Subcutaneous preadipocyte (primary cell): Measurements from ENCODE around the gene SPEF1. TPM values are rescaled to one million over a fixed set of nuclear protein-coding genes. Genes with fewer than 3 reads are reported as not detected.

Experiments
- total RNA-seq: library from RNA; depleted of rRNA; stranded (reverse); fragments of >200 nt; gene quantifications from 2 replicates; pipeline ENCODE4 v1.2.3, GENCODE V29; 2012

SPEF1 gene, protein sequence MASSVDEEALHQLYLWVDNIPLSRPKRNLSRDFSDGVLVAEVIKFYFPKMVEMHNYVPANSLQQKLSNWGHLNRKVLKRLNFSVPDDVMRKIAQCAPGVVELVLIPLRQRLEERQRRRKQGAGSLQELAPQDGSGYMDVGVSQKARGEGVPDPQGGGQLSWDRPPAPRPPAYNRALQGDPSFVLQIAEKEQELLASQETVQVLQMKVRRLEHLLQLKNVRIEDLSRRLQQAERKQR
- 0.20 TPM in 1 of 2 replicates, not detected in the other for total RNA-seq

GRCh38 chr20:3781153-3781910, at the start of gene SPEF1:
TSS of gene SPEF1 (minus strand) at chr20:3781448. CDS start at chr20:3781287, 161 bp downstream.

DNA sequence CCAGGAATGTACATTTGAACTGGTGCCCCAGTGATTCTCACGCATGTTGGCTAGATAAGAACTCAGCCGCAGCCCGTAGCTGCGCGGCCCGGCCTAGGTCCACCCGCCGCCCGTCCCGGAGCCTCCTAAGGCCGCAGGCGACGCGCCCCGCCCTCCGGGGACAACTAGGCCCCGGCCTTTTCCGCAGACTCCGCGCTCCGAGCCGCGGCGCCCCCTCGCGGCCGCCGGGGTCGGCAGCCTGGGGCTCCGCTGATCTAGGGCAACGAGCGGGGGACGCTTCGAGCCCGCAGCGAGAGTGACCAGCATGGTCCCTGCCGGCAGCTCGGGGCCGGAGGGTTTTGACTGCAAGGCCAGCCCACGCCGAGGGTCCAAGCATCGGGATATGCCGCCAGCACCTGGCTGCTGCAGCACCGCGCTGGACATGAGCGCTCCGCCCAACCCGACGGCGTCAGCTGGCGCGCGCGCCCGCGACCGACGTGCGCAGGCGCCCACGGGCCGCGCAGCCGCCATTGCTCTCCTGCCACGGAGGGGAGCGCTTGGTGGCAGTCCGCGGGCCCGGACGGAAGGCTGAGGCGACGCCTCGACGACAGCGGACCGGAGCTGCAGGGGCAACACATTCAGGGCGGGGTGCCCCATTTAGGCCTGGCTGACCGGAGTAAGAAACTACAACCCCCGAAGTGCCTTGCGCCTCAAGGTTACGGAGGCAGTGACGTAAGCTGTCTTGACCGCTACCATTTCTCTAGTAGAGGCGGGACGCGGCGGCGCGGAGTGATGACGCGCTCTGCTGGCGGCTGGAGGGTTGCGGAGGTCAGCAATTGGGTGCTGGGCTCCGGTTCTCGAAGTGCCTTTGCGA, 39.0 kb upstream of the SPEF1 start, which contains the start of gene AP5S1:
TSS of gene AP5S1 (plus strand) at position 500 of the 853 bp plus-strand sequence. CDS start 1,571 bp downstream, outside the sequence.

DNA sequence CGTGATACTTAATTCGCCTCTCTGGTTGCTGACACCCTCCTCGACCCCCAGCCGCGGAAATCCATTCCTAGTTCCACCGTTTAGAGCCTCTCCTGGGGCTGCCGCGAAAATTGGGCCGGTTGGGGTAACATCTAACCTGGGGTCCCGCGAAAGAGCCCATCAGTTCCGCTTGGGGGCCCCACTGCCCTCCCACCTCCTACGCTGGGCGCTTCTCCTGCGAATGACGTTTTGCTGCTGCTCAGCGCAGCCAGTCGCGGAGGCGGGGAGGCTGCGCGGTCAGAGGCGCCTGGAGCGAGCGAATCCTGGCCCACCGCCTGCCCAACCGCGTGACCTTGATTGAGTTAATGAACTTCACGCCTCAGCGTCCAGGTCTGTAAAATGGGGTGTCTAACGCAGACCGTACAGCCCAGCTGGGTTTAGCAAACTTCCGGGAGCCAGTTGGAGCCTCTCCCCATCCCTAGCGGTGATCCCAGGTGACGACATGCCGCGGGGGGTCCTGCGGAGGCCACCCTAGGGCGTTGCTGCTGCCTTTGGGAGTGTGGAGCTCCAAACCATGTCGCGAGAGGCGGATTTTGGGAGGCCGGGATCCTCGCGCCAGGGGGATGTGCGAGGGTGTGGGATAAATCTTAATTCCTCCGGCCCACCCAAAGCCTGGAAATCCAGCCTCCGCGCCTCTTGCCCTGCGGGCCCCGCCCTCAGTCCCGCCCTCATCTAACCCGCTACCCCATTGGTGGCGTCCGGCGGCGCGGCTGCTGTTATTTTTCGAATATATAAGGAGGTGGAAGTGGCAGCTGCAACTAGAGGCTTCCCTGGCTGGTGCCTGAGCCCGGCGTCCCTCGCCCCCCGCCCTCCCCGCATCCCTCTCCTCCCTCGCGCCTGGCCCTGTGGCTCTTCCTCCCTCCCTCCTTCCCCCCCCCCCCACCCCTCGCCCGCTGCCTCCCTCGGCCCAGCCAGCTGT, 14.5 kb upstream of the SPEF1 start, which contains the start of gene CDC25B:
TSS of gene CDC25B (plus strand) at position 800 of the 958 bp plus-strand sequence. CDS start 222 bp downstream, outside the sequence.

DNA sequence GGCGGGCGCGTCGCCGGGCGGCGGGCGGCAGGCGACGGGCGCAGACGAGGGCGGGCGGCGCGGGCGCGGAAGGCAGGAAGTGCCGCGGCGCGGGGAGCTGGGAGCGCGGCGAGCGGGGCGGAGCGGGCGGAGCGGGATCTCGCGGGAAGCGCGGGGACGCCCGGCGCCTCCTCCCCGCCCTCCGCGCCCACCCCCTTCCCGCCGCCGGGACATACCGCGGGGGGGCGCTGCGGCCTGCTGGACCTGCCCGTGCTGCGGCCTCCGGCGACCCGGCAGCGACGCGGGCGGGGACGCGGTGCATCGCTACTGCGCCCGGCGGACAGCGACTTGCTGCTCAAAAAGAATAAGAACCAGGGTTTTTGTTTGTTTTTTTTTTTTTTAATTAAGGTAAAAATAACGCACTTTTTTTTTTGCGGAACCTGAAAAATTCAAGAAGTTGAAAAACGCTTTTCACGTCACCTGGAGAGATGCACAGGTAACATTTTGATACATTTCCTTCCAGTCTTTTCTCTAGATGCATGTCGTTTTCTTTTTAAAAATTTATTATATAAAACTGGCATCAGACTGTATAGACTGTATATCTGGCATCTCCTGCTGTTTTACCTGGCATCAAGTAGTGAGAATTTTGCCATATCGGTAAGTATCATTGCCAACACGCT, 5.5 kb upstream of the SPEF1 start, which contains the start of gene CENPB:
TSS of gene CENPB (minus strand) at position 76 of the 659 bp plus-strand sequence. CDS start 257 bp downstream, outside the sequence.

DNA sequence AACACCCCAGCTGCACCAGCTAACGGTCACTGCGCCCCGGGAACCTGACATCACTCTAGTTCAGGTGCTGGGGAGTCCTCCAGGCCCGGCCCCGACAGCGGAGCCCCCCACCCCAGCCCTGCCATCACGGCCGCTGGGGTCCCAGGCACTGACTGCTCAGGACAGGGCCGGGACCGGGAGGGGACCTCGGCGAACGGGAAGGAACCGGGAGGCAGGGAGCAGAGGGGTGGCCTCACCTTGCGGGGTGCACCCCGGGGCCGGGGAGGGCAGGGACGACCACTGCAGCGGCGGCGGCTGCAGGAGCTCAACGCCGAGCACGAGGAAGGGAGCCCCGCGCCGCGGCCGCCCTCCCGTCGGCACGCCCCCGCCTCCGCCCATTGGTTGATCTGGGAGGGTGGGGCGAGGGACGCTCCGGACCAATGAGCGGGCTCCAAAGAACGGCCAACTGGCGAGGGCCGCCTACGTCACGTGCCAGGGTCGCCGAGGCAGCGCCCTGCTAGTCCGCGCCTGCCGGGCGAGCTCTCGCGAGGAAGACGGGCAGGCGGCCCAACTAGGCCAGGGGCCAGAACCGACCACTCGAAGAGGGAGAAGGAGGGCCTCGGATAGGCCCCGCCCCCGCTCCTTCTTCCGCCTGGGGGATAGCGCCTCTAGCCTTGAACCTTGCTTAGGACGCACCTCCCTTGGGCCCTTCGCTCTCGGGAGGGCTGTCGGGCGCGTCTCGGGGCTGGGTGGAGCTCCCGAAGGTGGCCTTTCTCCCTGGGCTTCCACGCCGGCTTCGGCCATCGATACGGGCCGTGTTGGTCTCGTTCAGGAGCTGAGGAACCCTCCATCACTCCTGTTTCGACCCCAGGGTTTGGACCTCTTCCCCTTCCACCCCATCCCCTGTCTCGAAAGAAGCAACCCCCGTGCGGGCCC, 13.6 kb downstream of the SPEF1 start, which contains the start of gene ADISSP:
TSS of gene ADISSP (minus strand) at position 327 of the 915 bp plus-strand sequence. CDS start 7,653 bp downstream, outside the sequence.

DNA sequence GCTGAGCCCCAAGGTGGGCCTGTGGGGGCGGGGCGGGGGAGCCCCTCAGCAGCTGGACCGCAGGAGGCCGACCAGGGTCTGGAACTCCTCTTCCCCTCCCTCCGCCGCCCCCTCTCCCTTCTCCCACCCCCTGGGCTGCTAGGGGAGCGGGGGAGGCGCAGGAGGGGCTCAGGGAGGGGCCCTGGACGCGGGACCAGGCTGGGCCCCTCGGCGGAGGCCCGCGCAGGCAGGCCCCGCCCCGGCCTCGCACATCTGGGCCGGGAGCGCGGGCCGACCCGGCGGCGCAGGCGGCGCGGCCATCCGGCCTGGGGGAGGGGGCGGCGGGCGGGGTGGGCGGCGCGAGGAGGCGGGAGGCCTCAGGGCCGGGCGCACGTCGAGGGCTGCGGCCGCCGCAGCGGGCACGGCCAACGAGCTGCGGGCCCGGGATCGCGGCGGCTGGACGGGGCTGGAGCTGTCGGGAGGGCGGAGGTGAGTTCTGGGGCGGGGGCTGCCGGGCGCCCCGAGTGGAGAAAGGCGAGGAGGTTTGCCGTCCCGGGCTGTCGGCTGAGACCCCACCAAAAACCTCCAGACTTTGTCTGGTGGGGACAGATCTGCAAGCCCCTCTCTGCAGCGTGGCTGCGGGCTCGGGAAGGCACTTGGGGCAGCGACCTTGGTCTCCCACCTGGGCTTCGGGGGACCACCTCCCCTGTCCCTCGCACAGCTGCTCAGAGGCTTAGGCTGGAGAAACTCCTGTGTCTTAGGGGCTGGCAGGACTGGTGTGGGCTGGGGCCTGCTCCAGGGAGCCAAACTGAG, 48.7 kb downstream of the SPEF1 start, which contains the start of gene HSPA12B:
TSS of gene HSPA12B (plus strand) at position 359 of the 792 bp plus-strand sequence. CDS start 5,990 bp downstream, outside the sequence.

Other genes starting within 250 kb of the SPEF1 start
- not detected in 2 replicates for gene GFRA4, start 118.0 kb downstream of the SPEF1 start, total RNA-seq
- 88.6 and 101 TPM in 2 replicates for gene ADAM33, start 99.4 kb downstream of the SPEF1 start, total RNA-seq
- gene SIGLEC1, start 68.8 kb downstream of the SPEF1 start, total RNA-seq = not detected in 2 replicates
- 0.98 and 1.8 TPM in 2 replicates for gene HSPA12B, start 48.8 kb downstream of the SPEF1 start, total RNA-seq
- gene ADISSP, start 13.7 kb downstream of the SPEF1 start, total RNA-seq = 40.7 and 46.7 TPM in 2 replicates
- 119 and 169 TPM in 2 replicates for gene CENPB, start 5.3 kb upstream of the SPEF1 start, total RNA-seq
- 66.9 and 91.1 TPM in 2 replicates for gene CDC25B, start 14.9 kb upstream of the SPEF1 start, total RNA-seq
- gene AP5S1, start 39.1 kb upstream of the SPEF1 start, total RNA-seq = 20.5 and 21.7 TPM in 2 replicates
- 29.8 and 48.7 TPM in 2 replicates for gene MAVS, start 65.4 kb upstream of the SPEF1 start, total RNA-seq
- 38.6 and 47.7 TPM in 2 replicates for gene PANK2, start 107.9 kb upstream of the SPEF1 start, total RNA-seq
- gene RNF24, start 234.1 kb upstream of the SPEF1 start, total RNA-seq = 31.2 and 58.1 TPM in 2 replicates